Measurements from ENCODE around the gene CCL21. TPM values are rescaled to one million over a fixed set of nuclear protein-coding genes. Genes with fewer than 3 reads are reported as not detected.
A peak's percentile ranks its signal among the peaks of the same experiment; 100 is the strongest.

CCL21 gene
- total RNA-seq, 2 donors from 2014 or later: 27.3 to 42.2 TPM

- Histone ChIP-seq H3K4me3 (peak overlapping the region; percentile 70), H3K36me3 (no peaks in the 10 kb centered on the region), H3K9ac (ENCODE audit: low read depth in 2 of 2, low read length in 2 of 2) (peak overlapping the region; percentile 70 to 87), H3K27me3 (no peaks in the 10 kb centered on the region), H3K4me1 (no peaks in the 10 kb centered on the region), H3K9me3 (no peaks in the 10 kb centered on the region), H3K27ac (peak overlapping the region; percentile 96)
- DNase-seq: no peak
- TF ChIP-seq CTCF (IDR thresholded peaks at IDR 0.05): no peak
- intact Hi-C loops (cut with DNase I): no loop called here
Observed at GRCh38 chr9:34665067-34665380, 44.9 kb downstream of the CCL21 start.

GRCh38 chr9:34664281-34665066 lies 45.5 kb downstream of the CCL21 start:
- peak overlapping the region; percentile 96 for H3K27ac ChIP-seq
- H3K36me3 ChIP-seq: no peaks in the 10 kb centered on the region
- DNase-seq: peak; percentile 91
- H3K4me3 ChIP-seq: peak overlapping the region; percentile 70
- H3K9ac ChIP-seq (ENCODE audit: low read depth in 2 of 2, low read length in 2 of 2): peak overlapping the region; percentile 70 to 87
- intact Hi-C loops (cut with DNase I): no loop called here
- no peaks in the 10 kb centered on the region for H3K4me1 ChIP-seq
- H3K9me3 ChIP-seq: no peaks in the 10 kb centered on the region
- no peaks in the 10 kb centered on the region for H3K27me3 ChIP-seq
- TF ChIP-seq CTCF (IDR thresholded peaks at IDR 0.05): peak; percentile 75

GRCh38 chr9:34663303-34663605 lies 46.7 kb downstream of the CCL21 start:
- no peak for DNase-seq
- no peak overlapping the region for H3K9ac ChIP-seq (ENCODE audit: low read depth in 2 of 2, low read length in 2 of 2)
- H3K27ac ChIP-seq: no peak overlapping the region
- no peaks in the 10 kb centered on the region for H3K27me3 ChIP-seq
- no peaks in the 10 kb centered on the region for H3K4me1 ChIP-seq
- intact Hi-C loops (cut with DNase I): no loop called here
- no peak for TF ChIP-seq CTCF (IDR thresholded peaks at IDR 0.05)
- H3K4me3 ChIP-seq: no peak overlapping the region
- H3K9me3 ChIP-seq: no peaks in the 10 kb centered on the region
- no peaks in the 10 kb centered on the region for H3K36me3 ChIP-seq

GRCh38 chr9:34662526-34663302 lies 47.2 kb downstream of the CCL21 start, which contains the start of gene CCL27:
Gene CCL27, minus strand, starts transcription at chr9:34662657. Its CDS starts 24 bp downstream, at chr9:34662633.
- no peak for TF ChIP-seq CTCF (IDR thresholded peaks at IDR 0.05)
- H3K27ac ChIP-seq: no peak within 1 kb of the TSS

GRCh38 chr9:34659592-34660253 lies 50.2 kb downstream of the CCL21 start:
- intact Hi-C loops (cut with DNase I): no loop called here
- no peak for TF ChIP-seq CTCF (IDR thresholded peaks at IDR 0.05)
- H3K36me3 ChIP-seq: no peaks in the 10 kb centered on the region
- H3K9me3 ChIP-seq: no peaks in the 10 kb centered on the region
- DNase-seq: peak; percentile 64
- no peaks in the 10 kb centered on the region for H3K4me1 ChIP-seq
- no peak overlapping the region for H3K4me3 ChIP-seq
- no peak overlapping the region for H3K9ac ChIP-seq (ENCODE audit: low read depth in 2 of 2, low read length in 2 of 2)
- no peaks in the 10 kb centered on the region for H3K27me3 ChIP-seq
- H3K27ac ChIP-seq: no peak overlapping the region

More at GRCh38 chr9:34662526-34663302, 47.2 kb downstream of the CCL21 start, which contains the start of gene CCL27:
- H3K4me3 ChIP-seq: no peak within 1 kb of the TSS
- intact Hi-C loops (cut with DNase I): no loop called here
- H3K36me3 ChIP-seq: no peaks in the 10 kb centered on the region
- H3K4me1 ChIP-seq: no peaks in the 10 kb centered on the region
- no peaks in the 10 kb centered on the region for H3K9me3 ChIP-seq
- H3K9ac ChIP-seq (ENCODE audit: low read depth in 2 of 2, low read length in 2 of 2): no peak within 1 kb of the TSS
- no peaks in the 10 kb centered on the region for H3K27me3 ChIP-seq
- no peak for DNase-seq

Other genes starting within 250 kb of the CCL21 start
- 1 to 10 TPM; 1.2 to 1.3 TPM for gene ENHO, start 187.1 kb downstream of the CCL21 start, total RNA-seq
- gene CNTFR, start 120.4 kb downstream of the CCL21 start, total RNA-seq: 1 to 10 TPM; 1.8 to 1.9 TPM
- gene RPP25L, start 98.0 kb downstream of the CCL21 start, total RNA-seq: 10 to 100 TPM; 37.0 to 54.4 TPM
- gene DCTN3, start 89.6 kb downstream of the CCL21 start, total RNA-seq: 10 to 100 TPM; 65.2 to 76.3 TPM
- not detected for gene ARID3C, start 81.1 kb downstream of the CCL21 start, total RNA-seq
- gene SIGMAR1, start 72.3 kb downstream of the CCL21 start, total RNA-seq: 100 to 1,000 TPM in 1 of 2 donors, 10 to 100 TPM in 1; 49.6 to 114 TPM
- gene GALT, start 63.5 kb downstream of the CCL21 start, total RNA-seq: 10 to 100 TPM; 37.8 to 45.6 TPM
- 10 to 100 TPM; 10.5 to 10.6 TPM for gene IL11RA, start 58.0 kb downstream of the CCL21 start, total RNA-seq
- gene CCL27, start 47.5 kb downstream of the CCL21 start, total RNA-seq: not detected
- 1 to 10 TPM; 2.2 to 5.0 TPM for gene CCL19, start 18.9 kb downstream of the CCL21 start, total RNA-seq
- gene PHF24, start 248.1 kb upstream of the CCL21 start, total RNA-seq: under 1 TPM in 1 of 2 donors, not detected in 1; 0.64 TPM

Measured in colonic mucosa (tissue), 4 donors.